Germinal center (tissue), 1 donor: ENCODE measurements around the gene ASXL2.
A peak's percentile ranks its signal among the peaks of the same experiment; 100 is the strongest.

ENCODE experiments used
- DNase-seq: peaks from one replicate; pipeline ENCODE4 v3.0.0; 2012; ENCODE audit warnings: mixed read lengths, low spot score

The ASXL2 gene

DNA sequence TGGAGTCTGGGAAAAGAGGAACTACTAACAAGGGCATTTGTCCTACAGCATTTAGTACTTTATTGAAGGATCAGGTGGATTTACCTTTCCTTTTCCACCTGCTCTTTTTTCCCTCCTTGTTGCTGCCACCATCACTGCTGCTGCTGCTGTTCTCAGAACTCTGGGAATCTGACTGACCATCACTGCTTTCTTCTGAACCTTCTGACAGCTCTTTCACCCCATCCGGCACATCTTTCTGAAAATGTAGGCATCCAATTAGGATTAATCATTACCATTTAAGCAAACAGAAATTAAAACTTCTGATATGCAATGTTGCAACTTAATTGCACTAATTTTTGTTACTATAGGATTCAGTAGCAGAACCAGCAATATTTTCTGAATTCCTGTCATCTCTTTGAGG is 79.0 kb downstream of the ASXL2 start:
- no peak for DNase-seq

DNA sequence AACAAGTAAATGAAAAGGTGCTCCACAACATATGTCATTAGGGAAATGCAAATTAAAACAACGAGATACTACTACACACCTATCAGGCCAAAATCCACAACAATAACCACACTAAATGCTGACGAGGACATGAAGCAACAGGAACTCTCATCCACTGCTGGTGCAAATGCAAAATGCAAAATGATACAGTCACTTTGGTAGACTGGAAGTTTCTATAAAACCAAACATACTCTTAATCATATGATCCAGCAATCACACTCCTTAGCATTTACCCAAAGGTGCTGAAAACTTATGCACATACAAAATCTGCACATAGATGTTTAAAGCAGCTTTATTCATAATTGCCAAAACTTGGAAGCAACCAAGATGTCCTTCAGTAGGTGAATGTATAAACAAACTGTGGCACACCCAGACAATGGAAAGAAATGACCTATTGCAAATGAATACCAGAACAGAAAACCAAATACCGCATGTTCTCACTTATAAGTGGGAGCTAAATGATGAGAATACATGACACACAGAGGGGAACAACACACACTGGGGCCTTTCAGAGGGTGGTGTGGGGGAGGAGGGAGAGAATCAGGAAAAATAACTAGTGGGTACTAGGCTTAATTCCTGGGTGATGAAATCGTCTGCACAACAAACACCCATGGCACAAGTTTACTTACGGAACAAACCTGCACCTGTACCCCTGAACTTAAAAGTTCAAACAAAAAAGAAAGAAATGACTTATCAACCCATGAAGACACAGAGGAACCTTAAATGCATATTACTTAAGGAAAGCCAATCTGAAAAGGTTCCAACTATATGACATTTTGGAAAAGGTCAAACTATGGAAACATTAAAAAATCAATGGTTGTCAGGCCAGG is 80.4 kb downstream of the ASXL2 start:
- no peak for DNase-seq

DNA sequence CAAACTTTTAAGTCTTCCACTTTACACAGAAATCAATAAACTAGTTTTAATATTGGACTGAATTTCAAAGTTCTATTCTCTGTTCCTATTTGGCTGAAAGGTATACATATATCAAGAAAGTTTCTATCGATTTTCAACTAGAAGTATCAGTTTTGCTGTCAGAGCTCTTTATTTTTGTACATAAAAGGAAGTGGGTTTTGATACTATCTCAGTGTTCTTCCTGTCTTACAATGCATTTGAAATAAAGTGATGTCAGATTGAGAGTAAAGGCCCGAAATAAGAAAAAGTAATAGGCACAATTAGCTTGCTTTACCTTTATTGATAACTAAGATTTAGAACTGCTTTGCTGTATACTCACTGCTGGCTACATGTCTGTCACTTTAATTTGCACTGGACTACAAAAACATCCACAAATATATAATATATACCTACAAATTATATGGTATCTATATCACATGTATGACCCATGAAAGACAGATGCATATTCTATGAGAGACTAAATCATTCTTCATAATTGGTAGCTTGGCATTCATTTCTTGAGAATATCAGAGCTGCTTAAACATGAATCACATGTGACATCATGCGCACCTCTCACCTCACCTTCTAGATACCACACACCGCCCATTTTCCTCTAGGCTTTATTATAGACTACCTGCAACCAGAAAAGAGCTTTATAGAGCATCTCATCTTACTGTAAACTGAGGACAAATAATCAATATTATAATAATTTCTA is 83.6 kb downstream of the ASXL2 start:
- no peak for DNase-seq

DNA sequence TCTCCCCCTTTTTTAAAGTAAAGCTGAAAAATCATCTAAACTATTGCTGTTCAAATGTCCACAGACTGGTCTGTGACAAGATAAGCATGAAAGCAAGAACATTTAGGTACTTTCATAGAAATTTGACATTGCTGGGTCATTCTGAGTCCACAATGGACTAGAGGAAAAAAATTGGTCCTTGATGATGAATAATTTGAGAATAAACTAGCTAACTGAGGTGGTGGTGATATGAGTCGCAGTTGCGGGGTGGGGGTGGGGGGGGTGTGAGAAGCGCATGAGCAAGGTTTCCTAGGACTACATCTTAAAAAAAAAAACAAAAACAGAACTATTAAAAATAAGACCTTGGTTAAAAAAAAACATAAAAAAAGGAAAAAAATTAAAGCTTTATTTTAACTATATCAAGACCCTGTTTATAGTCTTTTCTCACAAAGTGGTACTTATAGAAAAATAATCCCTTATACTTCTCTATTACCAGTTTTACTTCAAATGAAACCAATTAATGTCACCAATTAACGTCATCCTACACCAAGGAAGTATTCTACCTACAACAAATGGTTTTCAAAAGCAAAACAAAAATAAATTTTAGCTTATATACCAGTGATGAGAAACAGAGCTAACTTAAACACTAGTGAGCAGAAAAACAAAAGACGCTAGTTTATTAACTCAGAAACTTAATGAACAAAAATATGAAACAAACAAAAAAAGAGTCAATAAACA is 88.1 kb downstream of the ASXL2 start:
- DNase-seq, result no peak

DNA sequence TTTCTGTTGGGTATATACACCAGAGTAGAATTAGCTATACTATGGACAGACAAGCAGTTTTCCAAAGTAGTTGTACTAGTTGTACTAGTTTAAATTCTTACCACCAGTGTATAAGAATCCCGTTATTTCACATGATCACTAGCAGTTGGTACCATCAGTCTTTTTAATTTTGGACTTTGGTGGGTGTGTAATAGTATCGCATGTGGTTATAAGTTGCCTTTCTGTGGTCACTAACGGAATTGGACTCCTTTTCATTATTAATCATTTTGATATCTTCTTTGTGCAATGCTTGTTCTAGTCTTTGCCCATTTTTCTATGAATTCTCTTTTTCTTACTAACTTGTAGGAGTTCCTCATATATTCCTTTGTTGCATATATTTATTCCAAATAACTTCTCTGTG is 89.8 kb downstream of the ASXL2 start:
- no peak for DNase-seq

DNA sequence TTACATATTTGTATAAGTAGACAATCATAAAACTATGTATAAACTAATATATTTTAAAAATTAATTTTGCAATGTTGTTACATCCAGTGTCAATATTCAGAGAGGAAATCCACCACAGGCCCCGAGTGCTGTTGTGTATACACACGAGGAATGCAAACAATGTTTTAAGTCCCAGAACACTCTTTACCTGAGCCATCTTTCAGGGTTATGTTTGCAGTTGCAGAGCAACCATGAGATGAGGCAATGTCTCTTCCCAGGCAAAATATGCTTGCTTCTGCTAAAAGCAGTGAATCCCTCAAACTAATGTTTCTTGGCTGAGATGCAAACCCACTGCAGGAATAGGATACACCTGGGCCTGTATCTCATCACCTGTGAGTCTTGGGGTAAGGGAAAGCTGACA is 91.3 kb downstream of the ASXL2 start:
- DNase-seq, result no peak

DNA sequence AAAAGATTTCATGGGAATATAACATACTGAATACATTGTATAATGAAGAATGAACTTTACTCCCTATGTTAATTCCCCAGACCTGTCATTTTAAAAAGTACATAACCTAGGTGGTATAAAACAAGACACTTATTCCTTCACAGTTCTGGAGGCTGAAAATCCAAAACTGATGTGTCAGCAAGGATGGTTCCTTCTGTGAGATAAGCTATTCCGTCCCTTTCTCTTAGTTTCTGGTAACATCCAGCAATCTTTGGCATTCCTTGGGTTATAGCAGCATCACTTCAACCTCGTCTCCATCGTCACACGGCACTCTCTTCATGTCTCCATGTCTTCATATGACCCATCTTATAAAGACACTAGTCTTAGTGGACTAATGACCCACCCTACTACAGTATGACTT is 93.9 kb downstream of the ASXL2 start:
- DNase-seq, result no peak

DNA sequence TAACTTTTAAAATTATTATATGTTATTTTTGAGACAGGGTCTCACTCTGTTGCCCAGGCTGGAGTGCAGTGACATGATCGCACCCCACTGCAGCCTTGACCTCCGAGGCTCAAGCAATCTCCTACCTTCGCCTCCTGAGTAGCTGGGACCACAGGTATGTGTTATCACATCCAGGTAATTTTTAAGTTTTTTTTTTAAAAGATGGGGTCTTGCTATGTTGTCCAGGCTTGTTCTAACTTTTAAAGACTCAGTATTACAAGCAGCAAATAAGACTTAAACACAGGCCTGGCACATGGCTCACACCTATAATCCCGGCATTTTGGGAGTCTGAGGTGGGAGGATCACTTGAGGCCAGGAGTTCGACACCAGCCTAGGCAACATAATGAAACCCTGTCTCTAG is 101.2 kb downstream of the ASXL2 start:
- DNase-seq, result no peak

DNA sequence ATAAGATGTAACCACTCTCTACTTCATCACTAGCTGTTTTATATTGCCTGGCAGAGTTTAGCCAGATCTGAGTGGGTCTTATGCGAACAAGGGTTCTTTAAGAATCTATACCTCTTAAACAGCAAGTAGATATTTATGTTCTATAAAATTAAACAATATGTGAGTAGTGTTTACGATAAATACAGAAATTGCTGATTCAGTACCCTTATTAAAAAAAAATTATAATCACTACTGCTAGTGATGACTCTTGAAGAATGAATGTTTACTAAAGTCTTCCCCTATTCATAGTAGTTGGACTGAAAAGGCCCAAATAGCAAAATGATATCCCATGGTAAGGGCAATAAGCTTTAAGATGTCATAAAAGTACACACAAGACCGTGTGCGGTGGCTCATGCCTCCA is 106.2 kb downstream of the ASXL2 start:
- DNase-seq, result no peak

DNA sequence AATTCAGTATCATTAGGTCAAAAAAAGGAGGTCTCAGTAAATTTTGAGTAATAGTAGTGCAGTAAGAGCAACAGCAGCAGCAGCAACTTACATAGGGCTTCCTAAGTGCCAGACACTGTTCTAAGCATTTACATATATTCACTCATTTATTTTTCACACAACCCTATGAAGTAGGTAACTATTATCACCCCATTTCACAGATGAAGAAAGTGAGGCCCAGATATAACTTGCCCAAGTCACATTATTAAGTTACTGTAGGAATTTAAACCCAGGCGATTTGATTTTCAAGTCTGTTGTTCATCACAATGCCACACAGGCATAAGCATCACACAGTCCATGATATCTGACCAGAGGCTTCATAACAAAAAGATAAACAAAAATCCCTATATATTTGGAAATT is 114.7 kb downstream of the ASXL2 start:
- DNase-seq, result no peak

DNA sequence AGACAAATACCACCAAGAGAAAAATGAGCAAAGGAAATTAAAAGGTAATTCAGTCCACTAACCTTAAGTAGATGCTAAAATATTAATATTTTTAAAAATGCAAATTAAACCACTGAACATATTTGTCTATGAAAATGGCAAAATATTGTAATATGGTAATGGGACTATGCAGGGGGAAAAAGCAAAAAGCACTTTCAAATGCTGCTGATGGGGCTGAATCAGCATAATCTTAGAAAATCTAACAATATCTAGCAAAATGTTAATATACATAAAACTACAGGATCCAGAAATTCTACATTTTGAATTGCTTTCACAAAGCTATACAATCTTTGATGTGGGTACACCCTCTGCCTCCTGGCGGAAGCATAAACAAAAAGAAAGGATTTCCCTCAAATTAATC is 118.0 kb downstream of the ASXL2 start:
- no peak for DNase-seq

DNA sequence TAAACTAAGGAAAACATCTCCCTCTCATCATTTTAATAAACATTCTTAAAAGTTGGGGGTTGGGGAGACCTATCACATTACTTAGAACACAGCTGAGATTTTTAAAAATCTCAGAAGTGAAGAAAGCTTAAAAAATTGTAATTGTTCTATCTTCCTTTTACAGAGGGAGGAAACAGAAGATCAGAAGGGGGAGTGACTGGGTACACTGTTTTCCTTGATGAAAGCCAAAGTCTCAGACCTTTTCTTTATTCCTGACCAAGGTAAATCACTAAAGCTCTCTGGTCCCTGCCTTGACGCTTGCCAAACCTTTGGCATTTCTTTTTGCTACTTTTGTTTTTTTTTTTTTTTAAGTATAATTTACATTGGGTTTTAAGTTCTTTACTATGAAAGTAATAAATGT is 119.9 kb downstream of the ASXL2 start:
- no peak for DNase-seq

DNA sequence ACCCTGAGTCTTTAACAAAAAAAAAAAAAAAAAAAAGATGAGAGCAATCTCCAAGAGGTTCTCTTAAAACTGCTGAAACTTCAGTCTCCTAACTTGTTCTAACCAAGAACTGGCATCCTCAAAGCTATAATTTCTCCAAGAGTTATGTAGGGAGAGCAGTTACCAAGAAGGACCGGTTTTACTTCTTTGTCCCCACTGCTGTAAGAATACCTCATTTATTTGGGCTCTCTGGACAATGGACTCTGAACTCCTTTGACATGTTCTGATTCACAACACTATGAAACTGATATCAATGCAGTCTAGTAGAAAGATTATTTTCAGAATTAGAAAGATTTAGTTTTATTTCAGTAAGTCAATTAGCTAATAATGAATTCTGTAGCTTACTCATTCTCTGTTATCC is 120.4 kb downstream of the ASXL2 start:
- DNase-seq, result no peak

DNA sequence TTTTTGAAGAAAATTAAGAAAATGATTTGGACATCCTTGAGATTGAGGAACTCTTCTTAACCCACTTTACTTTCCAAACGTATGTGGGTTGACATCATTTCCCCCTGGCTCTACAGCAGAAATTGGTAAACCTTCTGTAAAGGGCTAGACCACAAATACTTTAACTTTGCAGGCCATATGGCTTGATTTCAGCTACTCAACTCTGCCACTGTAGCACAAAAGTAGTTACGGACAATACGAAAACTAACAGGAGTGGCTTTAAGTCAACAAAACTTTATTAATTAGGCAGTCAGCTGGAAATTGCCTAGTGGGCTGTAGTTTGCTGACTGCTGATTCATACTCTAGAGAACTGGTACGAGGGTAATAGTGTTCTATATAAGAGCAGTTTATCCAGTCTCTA is 121.8 kb downstream of the ASXL2 start:
- no peak for DNase-seq

DNA sequence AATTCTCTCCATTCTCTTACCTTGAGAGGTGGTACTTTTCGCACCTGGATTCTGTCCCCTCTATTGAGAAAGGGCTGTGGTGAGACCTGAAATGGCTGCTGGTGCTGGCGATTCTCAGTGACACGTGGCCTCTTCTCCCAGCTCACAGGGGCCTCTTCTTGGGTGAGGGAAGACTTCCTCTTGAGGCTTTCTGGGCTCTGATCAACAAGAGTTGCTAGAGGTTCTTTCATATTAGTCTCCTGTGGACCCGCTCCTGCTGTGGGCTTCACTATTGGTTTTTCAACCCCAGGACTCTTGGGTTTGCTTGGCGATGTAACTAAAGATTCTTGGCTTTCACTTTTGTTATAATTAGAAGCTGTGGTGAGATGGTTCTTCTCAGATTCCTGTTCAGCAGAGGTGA is 128.6 kb downstream of the ASXL2 start:
- DNase-seq, result no peak

DNA sequence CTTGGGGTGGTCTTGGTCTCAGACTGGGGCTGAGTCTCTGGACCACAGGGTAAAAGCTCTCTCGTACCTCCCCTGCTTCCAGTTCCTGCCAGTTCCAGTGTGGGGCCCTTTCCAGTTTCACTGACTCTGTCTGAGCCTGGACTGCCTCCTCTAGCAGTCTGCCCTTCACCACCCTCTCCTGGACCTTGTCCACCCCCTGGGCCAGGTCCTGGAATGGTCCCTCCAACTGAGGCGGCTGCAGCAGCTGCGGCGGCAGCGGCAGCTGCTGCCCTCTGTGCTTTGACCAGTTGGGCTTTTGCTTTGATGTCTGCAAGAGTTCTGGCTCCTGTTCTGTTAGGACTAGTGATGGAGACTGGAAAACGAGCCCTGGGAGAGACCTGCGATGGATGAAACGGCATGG is 134.2 kb downstream of the ASXL2 start:
- no peak for DNase-seq

DNA sequence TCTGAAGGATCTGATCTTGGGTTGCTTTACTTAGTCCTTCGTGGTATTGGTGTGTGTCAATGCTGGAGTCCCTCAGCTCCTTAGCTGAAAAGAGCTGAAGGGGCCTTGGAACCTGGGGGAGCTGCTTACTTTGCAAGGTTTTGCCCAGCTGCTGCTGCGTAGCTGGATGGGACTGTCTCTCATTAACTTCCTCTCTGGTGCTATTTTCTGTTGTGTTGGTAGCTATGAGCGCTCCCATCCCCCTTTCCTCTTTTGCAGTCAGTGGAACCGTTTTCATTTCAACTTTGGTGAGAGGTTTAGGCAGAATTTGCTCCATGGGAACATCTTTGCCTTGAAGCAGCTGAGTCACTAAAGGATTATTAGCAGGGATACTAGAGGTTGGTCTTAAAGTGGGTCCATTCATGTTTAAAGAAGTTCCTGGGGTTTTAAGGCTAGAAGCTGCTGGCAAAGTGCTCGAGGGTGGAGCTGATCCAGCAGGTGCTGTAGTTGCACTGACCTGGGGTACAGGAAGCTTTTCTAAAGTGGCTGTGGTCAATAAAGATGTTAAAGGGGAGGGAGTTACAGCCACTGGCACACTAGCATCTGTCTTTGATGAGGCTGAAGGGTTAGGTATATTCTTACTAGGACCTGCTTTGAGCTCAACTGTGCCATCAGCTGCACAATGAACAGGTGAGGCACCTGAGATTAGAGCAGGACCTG is 135.0 kb downstream of the ASXL2 start:
- DNase-seq, result peak; percentile 7

DNA sequence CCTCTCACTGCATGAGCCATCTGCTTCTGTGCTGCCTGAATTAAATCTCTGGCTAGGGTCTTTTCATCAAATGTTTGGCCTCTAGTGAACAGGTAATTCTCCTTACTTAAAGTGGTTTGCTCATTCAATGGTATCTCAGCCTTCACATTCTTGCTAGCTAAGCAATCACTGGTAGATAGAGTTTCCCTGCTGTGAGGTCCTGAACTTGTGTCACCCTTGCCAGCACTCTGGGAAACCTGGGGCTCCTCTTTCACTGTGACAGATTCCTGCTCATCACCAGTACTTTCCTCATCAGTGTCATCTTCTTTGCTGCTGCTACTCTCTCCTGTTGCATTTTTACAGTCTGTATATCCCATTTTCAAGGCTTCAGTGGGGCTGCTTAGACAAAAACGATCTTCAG is 135.8 kb downstream of the ASXL2 start:
- DNase-seq, result no peak

DNA sequence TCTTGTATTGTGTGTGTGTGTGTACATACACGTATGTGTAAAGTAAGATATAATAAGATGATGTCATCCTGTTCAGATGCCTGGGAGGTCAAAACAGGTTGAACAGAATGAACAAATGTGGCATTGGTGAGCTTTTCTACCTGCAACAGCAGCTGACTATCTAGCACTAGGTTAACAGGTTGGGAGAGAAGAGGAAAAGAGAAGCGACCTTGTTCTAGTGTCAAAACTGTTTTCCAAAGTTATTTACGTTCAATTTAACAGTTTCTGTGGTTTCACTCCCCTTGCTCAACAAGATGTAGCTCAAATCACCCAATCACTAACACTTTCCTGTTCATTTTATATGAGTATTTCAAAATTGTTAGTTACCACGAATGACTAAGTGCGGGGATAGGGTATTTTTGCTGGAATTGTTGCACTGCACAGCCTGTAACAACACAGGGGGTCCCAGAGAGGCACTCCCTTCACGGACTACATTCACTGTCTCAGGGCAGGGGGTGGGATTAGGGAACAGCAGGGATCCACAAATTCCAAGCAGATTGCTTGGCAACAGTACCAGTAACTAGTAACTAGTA is 137.4 kb downstream of the ASXL2 start:
- no peak for DNase-seq

DNA sequence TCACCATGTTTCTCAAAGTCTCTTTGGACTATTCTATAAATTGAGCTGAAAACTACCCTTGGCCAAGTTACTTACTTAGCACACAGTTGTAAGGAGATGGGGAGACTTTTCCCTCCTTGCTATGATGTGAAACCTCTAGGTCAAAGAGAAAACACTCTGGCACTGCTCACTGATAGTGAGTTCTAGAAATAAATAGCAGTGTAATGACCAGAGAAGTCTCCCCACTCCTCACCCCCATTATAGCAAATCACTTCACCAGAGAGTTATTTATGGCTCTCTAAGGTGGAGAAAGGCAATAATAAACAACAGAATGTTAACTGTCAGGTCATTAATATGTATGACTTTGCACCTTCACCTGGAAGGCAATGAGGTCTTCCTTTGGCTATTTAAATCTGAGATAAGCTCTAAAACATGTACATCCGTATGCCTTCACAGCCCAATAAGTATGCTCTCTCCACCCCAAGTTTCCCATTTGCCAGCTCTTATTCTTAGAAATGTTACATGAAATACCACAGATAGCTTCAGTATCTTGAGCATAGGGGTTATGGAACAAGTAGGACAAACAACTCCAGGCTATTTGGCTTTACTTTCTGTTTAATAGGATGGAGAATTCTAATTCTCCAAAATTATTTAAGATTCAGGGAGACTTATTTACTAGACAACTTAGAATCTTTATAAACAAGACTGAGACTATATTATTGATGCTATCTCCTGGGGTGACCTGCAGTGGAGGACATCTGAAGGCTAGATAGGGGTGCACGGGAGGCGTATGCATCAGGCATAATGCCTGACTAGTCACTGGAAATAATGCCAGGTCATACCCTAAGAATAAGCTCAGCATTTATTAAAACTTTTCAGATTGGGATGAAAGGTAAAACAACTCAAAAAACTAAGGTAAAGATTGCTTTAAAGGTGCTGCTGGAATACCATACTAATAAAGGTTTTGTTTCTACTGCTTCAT is 139.6 kb downstream of the ASXL2 start:
- DNase-seq, result no peak
